Measurements from ENCODE around the gene KSR1.

DNA sequence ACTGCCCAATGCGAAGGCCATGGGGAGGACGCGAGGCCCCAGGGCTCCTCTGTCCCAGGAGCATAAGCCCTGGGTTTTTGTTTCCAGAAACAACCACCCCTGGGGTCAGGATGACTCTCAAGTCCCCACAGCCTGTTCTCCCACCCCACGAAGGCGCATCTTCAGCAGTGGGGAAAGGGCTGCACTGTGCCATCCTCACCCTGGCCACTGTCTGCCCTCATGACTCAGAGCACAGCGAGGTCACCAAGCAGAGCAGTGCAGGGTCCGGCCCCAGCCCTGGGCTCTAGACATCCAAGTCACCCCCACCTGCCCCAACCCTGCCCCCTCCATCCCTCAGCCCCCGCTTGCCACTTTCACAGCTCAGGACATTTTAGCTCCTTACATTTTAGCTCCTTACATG lies 22.7 kb upstream of the KSR1 start:
- TF ChIP-seq, protein P1, sequence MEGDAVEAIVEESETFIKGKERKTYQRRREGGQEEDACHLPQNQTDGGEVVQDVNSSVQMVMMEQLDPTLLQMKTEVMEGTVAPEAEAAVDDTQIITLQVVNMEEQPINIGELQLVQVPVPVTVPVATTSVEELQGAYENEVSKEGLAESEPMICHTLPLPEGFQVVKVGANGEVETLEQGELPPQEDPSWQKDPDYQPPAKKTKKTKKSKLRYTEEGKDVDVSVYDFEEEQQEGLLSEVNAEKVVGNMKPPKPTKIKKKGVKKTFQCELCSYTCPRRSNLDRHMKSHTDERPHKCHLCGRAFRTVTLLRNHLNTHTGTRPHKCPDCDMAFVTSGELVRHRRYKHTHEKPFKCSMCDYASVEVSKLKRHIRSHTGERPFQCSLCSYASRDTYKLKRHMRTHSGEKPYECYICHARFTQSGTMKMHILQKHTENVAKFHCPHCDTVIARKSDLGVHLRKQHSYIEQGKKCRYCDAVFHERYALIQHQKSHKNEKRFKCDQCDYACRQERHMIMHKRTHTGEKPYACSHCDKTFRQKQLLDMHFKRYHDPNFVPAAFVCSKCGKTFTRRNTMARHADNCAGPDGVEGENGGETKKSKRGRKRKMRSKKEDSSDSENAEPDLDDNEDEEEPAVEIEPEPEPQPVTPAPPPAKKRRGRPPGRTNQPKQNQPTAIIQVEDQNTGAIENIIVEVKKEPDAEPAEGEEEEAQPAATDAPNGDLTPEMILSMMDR (IDR thresholded peaks at IDR 0.05), result no peak
- TF ChIP-seq ZFX (IDR thresholded peaks at IDR 0.05; ENCODE audit: borderline replicate concordance), result no peak

Measured in 22Rv1 (cell line).